ENCODE results near the gene NMUR2.

The NMUR2 gene

DNA sequence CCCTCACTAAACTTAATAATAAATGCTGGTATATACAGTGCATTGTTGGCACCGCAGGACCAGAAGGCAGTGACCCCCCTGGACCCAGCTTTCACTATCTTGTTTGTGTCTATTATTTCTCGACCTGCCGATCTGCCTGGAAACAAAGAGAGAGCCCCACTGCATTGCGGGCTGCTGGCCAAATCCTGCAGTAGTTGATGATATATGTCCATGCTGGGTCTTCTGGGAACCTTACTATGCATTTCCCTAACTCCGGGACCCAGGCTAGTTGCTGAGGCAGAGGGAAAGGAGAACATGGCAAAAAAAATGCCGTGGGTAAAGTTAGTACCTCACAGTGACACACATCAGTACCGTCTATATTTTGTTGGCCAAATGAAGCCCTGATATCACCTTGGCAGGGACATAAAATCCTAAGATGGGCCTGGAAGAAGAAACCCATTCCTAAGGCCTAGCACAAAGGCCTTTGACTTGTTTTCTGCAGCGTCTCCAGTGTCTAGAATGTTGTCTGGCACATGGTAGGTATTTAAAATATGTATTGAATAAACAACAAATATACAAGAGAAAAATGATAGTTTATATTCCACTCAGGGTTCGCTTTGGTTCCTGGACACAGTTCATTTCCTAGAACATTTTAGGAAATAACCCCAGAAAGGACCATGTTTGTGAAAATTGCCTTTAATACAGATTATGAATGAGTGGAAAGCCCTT, 46.1 kb downstream of the NMUR2 start:
- no peak for TF ChIP-seq CREB1 (IDR thresholded peaks at IDR 0.05; ENCODE audit: low read depth)
- no peak for TF ChIP-seq YY1 (IDR thresholded peaks at IDR 0.05; ENCODE audit: low read depth)
- no peak for TF ChIP-seq EGR1 (IDR thresholded peaks at IDR 0.05)
- no peak for TF ChIP-seq TAF1 (IDR thresholded peaks at IDR 0.05; ENCODE audit: low read depth)
- TF ChIP-seq CEBPB (IDR thresholded peaks at IDR 0.05), result no peak
- TF ChIP-seq, protein P1, sequence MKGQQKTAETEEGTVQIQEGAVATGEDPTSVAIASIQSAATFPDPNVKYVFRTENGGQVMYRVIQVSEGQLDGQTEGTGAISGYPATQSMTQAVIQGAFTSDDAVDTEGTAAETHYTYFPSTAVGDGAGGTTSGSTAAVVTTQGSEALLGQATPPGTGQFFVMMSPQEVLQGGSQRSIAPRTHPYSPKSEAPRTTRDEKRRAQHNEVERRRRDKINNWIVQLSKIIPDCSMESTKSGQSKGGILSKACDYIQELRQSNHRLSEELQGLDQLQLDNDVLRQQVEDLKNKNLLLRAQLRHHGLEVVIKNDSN (IDR thresholded peaks at IDR 0.05), result no peak
- TF ChIP-seq TCF12 (IDR thresholded peaks at IDR 0.05; ENCODE audit: low read depth), result no peak
- no peak for TF ChIP-seq ZBTB7A (IDR thresholded peaks at IDR 0.05; ENCODE audit: low read depth)
- TF ChIP-seq RAD21 (IDR thresholded peaks at IDR 0.05; ENCODE audit: low read depth), result no peak
- TF ChIP-seq, protein P2, sequence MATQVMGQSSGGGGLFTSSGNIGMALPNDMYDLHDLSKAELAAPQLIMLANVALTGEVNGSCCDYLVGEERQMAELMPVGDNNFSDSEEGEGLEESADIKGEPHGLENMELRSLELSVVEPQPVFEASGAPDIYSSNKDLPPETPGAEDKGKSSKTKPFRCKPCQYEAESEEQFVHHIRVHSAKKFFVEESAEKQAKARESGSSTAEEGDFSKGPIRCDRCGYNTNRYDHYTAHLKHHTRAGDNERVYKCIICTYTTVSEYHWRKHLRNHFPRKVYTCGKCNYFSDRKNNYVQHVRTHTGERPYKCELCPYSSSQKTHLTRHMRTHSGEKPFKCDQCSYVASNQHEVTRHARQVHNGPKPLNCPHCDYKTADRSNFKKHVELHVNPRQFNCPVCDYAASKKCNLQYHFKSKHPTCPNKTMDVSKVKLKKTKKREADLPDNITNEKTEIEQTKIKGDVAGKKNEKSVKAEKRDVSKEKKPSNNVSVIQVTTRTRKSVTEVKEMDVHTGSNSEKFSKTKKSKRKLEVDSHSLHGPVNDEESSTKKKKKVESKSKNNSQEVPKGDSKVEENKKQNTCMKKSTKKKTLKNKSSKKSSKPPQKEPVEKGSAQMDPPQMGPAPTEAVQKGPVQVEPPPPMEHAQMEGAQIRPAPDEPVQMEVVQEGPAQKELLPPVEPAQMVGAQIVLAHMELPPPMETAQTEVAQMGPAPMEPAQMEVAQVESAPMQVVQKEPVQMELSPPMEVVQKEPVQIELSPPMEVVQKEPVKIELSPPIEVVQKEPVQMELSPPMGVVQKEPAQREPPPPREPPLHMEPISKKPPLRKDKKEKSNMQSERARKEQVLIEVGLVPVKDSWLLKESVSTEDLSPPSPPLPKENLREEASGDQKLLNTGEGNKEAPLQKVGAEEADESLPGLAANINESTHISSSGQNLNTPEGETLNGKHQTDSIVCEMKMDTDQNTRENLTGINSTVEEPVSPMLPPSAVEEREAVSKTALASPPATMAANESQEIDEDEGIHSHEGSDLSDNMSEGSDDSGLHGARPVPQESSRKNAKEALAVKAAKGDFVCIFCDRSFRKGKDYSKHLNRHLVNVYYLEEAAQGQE (IDR thresholded peaks at IDR 0.05; ENCODE audit: low read depth), result no peak
- TF ChIP-seq MAX (IDR thresholded peaks at IDR 0.05), result no peak
- TF ChIP-seq TEAD4 (IDR thresholded peaks at IDR 0.05), result no peak
- no peak for TF ChIP-seq EP300 (IDR thresholded peaks at IDR 0.05; ENCODE audit: borderline replicate concordance)
- TF ChIP-seq FOXM1 (IDR thresholded peaks at IDR 0.05; ENCODE audit: borderline replicate concordance, low read depth), result no peak
- no peak for TF ChIP-seq NFIC (IDR thresholded peaks at IDR 0.05)

- TF ChIP-seq YY1 (IDR thresholded peaks at IDR 0.05; ENCODE audit: low read depth), result no peak
- TF ChIP-seq FOXM1 (IDR thresholded peaks at IDR 0.05; ENCODE audit: borderline replicate concordance, low read depth), result no peak
- TF ChIP-seq TCF12 (IDR thresholded peaks at IDR 0.05; ENCODE audit: low read depth), result no peak
- no peak for TF ChIP-seq TAF1 (IDR thresholded peaks at IDR 0.05; ENCODE audit: low read depth)
- TF ChIP-seq TEAD4 (IDR thresholded peaks at IDR 0.05), result no peak
- TF ChIP-seq, protein P1 (IDR thresholded peaks at IDR 0.05), result no peak
- no peak for TF ChIP-seq CREB1 (IDR thresholded peaks at IDR 0.05; ENCODE audit: low read depth)
- TF ChIP-seq NFIC (IDR thresholded peaks at IDR 0.05), result no peak
- TF ChIP-seq EP300 (IDR thresholded peaks at IDR 0.05; ENCODE audit: borderline replicate concordance), result no peak
- no peak for TF ChIP-seq EGR1 (IDR thresholded peaks at IDR 0.05)
- TF ChIP-seq ZBTB7A (IDR thresholded peaks at IDR 0.05; ENCODE audit: low read depth), result no peak
- no peak for TF ChIP-seq CEBPB (IDR thresholded peaks at IDR 0.05)
- no peak for TF ChIP-seq RAD21 (IDR thresholded peaks at IDR 0.05; ENCODE audit: low read depth)
- TF ChIP-seq, protein P2 (IDR thresholded peaks at IDR 0.05; ENCODE audit: low read depth), result no peak
- TF ChIP-seq MAX (IDR thresholded peaks at IDR 0.05), result no peak
Measured at GRCh38 chr5:152356506-152356905, 48.6 kb downstream of the NMUR2 start.

DNA sequence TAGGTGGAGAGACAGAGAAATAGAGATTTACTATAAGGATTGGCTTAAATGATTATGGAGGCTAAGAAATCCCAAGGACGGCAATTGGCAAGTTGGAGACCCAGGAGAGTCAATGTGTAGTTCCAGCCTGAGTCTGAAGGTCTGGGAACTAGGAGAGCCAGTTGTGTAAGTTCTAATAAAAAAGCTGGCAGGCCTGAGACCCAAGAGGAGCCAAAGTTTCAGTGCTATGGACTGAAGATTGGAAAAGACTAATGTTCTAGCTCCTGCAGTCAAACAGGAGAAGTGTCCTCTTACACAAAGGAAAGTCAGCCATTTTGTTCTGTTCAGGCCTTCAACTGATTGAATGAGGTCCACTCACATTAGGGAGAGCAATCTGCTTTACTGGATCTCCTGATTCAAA, 50.0 kb downstream of the NMUR2 start:
- no peak for TF ChIP-seq RAD21 (IDR thresholded peaks at IDR 0.05; ENCODE audit: low read depth)
- no peak for TF ChIP-seq FOXM1 (IDR thresholded peaks at IDR 0.05; ENCODE audit: borderline replicate concordance, low read depth)
- TF ChIP-seq, protein P2 (IDR thresholded peaks at IDR 0.05; ENCODE audit: low read depth), result no peak
- TF ChIP-seq MAX (IDR thresholded peaks at IDR 0.05), result no peak
- no peak for TF ChIP-seq CREB1 (IDR thresholded peaks at IDR 0.05; ENCODE audit: low read depth)
- TF ChIP-seq, protein P1 (IDR thresholded peaks at IDR 0.05), result no peak
